Measurements from ENCODE around the gene LGI2.

The LGI2 gene

GRCh38 chr4:24969486-24969885, 61.3 kb downstream of the LGI2 start:
- Histone ChIP-seq H3K4me3 (replicated peaks; ENCODE audit: low read depth, low read length) (no peak overlapping the region), H3K27me3 (replicated peaks; ENCODE audit: control insufficient read depth, insufficient read depth, low read length) (no peaks in the 10 kb centered on the region), H3K36me3 (ENCODE audit: control insufficient read depth, insufficient read depth, low read length) (no peaks in the 10 kb centered on the region)
- TF ChIP-seq, protein P1, sequence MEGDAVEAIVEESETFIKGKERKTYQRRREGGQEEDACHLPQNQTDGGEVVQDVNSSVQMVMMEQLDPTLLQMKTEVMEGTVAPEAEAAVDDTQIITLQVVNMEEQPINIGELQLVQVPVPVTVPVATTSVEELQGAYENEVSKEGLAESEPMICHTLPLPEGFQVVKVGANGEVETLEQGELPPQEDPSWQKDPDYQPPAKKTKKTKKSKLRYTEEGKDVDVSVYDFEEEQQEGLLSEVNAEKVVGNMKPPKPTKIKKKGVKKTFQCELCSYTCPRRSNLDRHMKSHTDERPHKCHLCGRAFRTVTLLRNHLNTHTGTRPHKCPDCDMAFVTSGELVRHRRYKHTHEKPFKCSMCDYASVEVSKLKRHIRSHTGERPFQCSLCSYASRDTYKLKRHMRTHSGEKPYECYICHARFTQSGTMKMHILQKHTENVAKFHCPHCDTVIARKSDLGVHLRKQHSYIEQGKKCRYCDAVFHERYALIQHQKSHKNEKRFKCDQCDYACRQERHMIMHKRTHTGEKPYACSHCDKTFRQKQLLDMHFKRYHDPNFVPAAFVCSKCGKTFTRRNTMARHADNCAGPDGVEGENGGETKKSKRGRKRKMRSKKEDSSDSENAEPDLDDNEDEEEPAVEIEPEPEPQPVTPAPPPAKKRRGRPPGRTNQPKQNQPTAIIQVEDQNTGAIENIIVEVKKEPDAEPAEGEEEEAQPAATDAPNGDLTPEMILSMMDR (IDR thresholded peaks at IDR 0.05; ENCODE audit: insufficient read depth, low read length, poor library complexity, severe bottlenecking): no peak
- no peak for DNase-seq (ENCODE audit: extremely low read depth, insufficient read length)

GRCh38 chr4:24968992-24969391, 61.8 kb downstream of the LGI2 start:
- no peaks in the 10 kb centered on the region for H3K36me3 ChIP-seq (ENCODE audit: control insufficient read depth, insufficient read depth, low read length)
- H3K4me3 ChIP-seq (replicated peaks; ENCODE audit: low read depth, low read length): no peak overlapping the region
- no peaks in the 10 kb centered on the region for H3K27me3 ChIP-seq (replicated peaks; ENCODE audit: control insufficient read depth, insufficient read depth, low read length)
- TF ChIP-seq, protein P1 (IDR thresholded peaks at IDR 0.05; ENCODE audit: insufficient read depth, low read length, poor library complexity, severe bottlenecking): no peak
- DNase-seq (ENCODE audit: extremely low read depth, insufficient read length): no peak

DNA sequence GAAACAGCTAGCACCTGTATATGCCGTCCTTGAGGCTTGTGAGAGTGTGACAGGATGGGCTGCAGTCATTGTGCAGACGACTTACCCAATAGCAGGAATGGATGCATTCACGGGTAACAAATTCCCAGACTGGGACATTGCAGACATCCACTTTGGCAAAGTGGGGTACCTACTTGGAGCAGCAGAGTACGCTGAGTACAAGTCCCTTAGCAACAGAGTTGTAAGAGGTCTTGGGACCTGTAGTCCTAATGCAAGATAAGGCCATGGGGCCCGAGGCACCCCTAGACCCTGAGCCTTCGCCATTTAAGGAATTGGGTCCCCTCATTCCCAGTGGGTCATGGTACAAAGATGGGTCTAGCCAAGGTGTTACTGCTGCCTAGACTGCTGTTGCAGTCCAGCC, 62.5 kb downstream of the LGI2 start:
- no peak for DNase-seq (ENCODE audit: extremely low read depth, insufficient read length)
- TF ChIP-seq, protein P1 (IDR thresholded peaks at IDR 0.05; ENCODE audit: insufficient read depth, low read length, poor library complexity, severe bottlenecking): no peak
- H3K4me3 ChIP-seq (replicated peaks; ENCODE audit: low read depth, low read length): no peak overlapping the region

GRCh38 chr4:24967346-24967745, 63.4 kb downstream of the LGI2 start:
- no peak for DNase-seq (ENCODE audit: extremely low read depth, insufficient read length)
- no peak overlapping the region for H3K4me3 ChIP-seq (replicated peaks; ENCODE audit: low read depth, low read length)
- H3K36me3 ChIP-seq (ENCODE audit: control insufficient read depth, insufficient read depth, low read length): no peaks in the 10 kb centered on the region
- TF ChIP-seq, protein P1 (IDR thresholded peaks at IDR 0.05; ENCODE audit: insufficient read depth, low read length, poor library complexity, severe bottlenecking): no peak
- H3K27me3 ChIP-seq (replicated peaks; ENCODE audit: control insufficient read depth, insufficient read depth, low read length): no peaks in the 10 kb centered on the region

More for the DNA sequence above, 62.5 kb downstream of the LGI2 start:
- H3K36me3 ChIP-seq (ENCODE audit: control insufficient read depth, insufficient read depth, low read length): no peaks in the 10 kb centered on the region
- no peaks in the 10 kb centered on the region for H3K27me3 ChIP-seq (replicated peaks; ENCODE audit: control insufficient read depth, insufficient read depth, low read length)

- no peak overlapping the region for H3K4me3 ChIP-seq (replicated peaks; ENCODE audit: low read depth, low read length)
- TF ChIP-seq, protein P1 (IDR thresholded peaks at IDR 0.05; ENCODE audit: insufficient read depth, low read length, poor library complexity, severe bottlenecking): no peak
- no peak for DNase-seq (ENCODE audit: extremely low read depth, insufficient read length)
- no peaks in the 10 kb centered on the region for H3K27me3 ChIP-seq (replicated peaks; ENCODE audit: control insufficient read depth, insufficient read depth, low read length)
- no peaks in the 10 kb centered on the region for H3K36me3 ChIP-seq (ENCODE audit: control insufficient read depth, insufficient read depth, low read length)
Measured at GRCh38 chr4:24966076-24966475, 64.7 kb downstream of the LGI2 start.

DNA sequence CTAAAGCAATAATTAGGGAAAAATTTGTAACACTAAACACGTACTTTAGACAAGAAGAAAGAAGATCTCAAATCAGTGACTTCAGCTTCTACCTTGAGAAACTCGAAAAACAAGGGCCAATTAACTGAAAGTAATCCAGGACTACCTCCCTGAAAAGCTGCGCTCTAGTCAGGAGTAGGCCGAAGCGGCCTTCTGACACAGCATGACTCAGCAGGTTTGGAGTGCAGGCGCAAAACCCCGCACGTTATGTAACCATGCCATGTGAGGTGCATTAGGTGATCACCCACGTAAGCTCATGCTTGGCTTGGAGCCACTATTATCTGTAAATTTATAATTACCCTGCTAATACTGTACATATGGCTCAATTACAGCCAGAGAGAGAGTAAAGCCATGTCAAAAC, 65.1 kb downstream of the LGI2 start:
- Histone ChIP-seq H3K27me3 (replicated peaks; ENCODE audit: control insufficient read depth, insufficient read depth, low read length) (no peaks in the 10 kb centered on the region), H3K4me3 (replicated peaks; ENCODE audit: low read depth, low read length) (no peak overlapping the region), H3K36me3 (ENCODE audit: control insufficient read depth, insufficient read depth, low read length) (no peaks in the 10 kb centered on the region)
- DNase-seq (ENCODE audit: extremely low read depth, insufficient read length): no peak
- TF ChIP-seq, protein P1 (IDR thresholded peaks at IDR 0.05; ENCODE audit: insufficient read depth, low read length, poor library complexity, severe bottlenecking): no peak

All from GM06990 (cell line).